GM18507 (cell line): Measurements from ENCODE around the gene TMED6.
"Not testable (repeated sequence)": the region's sequence is repeated elsewhere in the genome, so short reads cannot be mapped to it uniquely, and the experiment has no call there.

Experiments
- DNase-seq: peaks from one replicate; pipeline ENCODE4 v3.0.0; 2011; ENCODE audit warnings: low read depth; ENCODE audit not compliant: insufficient read length; ENCODE audit errors: extremely low spot score
- FAIRE-seq: peaks from 2 replicates; lab custom pipeline; 2011; peaks lifted over from hg19 to GRCh38; lab: Jason Lieb, UNC

The TMED6 gene

DNA sequence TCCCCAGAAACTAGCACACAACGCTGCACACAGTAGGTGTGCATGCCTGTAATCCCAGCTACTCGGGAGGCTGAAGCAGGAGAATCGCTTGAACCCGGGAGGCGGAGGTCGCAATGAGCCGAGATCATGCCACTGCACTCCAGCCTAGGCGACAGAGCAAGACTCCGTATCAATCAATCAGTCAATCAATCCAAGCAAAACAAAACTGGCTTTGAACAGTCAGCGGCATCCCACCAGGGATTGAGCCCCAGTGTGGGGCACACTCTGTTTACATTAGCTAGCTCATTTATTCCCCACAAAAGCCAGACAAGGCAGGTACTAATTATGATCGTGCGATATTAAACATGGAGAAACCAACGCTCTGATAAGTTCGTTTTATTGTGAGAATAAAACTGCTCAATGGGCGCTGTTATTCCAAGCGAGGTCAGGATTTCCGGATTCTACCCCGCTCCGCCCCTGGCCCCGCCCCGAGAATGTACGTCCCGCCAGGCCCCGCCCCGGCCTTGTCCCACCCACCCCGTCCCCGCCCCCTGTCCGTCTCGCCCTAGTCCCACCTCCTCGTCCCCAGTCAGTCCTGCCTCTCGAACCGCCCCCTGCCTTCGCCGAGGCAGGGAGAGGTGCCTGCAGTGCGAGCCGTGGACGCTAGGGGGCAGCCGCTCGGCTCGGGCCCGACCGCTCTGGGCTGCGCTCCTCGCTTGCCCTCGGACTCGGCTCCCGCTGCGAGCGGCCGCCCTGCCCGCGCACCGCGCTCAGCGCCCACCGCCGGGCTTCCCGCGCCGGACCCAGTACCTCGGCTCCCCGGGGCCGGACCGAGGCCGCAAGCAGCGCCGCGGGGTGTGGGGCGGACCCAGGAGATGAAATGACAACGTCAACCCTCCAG, 40.7 kb downstream of the TMED6 start, which contains the start of gene VPS4A:
TSS of gene VPS4A (plus strand) at position 698 of the 880 bp plus-strand sequence. CDS start at position 860, 162 bp downstream.
- FAIRE-seq, result peak; percentile 91
- peak; percentile 98 for DNase-seq

DNA sequence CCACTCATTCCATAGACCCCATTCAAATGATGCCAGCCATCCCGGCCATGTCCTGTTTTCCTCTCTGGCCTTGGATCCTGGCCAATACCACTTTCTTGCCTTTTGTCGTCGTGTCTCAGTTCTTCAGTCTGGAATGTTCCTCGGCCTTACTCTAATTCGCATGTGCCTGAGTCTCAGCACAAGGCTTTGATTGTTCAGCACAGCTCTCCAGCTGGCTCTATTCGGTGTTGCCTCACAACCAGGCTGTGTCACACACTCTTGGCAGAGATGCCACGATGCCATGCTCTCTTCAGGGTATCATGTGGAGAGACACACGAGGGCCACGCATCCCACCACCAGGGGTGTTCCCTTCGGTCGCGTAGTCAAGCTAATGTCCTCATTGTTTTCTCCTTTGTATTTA, 42.3 kb downstream of the TMED6 start:
- DNase-seq (no peak), FAIRE-seq (no peak)

DNA sequence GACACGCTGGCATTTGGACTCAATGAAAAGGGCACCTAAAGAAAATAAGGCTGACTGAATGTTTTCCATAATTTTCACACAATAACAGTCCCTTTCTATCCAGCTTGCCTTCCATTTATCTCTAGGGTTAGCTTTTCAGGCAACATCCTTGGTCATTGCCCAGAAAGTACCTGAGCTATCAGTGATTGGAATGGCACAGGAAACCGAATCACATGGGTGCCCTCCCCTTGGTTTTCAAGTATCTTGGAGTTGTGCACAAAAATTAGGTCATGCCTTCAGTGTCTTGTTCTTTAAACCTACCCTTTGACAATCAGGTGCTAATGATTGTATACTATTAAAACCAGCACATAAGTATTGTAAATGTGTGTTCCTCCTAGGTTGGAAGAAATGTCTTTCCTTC, 43.7 kb downstream of the TMED6 start:
- DNase-seq, result no peak
- FAIRE-seq, result no peak

DNA sequence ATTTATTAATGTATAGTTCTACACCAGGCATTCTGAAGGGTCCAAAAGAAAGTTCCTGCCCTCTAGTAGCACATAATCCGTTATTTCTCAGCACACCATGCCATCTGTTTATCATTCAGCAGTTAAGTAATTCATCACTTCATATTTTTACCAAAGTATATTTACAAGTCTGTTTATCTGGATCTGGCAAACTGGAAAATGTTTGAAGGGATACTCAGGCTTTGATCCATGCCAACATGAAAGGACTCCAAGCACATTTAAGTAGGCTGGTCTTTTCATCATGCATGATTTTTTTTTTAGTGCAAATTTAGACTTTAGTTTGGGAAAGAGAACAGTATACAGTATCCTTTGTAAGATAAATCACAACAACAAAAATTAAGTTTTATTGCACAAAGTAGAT, 44.5 kb downstream of the TMED6 start:
- no peak for FAIRE-seq

DNA sequence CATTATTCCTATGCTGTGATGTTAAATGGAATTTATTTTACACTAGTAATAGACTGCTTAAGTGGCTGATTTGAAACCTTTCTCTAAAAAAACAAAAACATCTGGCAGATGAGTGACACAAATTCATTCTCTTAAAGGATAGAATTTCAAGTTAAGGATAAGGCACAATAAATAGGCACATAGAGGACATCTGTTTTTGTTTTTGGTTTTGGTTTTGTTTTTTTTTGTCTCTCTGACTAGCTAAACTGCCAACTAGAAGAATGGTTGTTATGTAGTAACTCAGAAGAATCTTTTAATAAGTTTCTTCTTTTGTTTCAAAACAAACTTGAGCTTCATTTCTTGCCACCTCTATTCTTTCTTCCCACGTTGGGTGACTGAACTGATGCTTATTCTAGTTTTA, 45.6 kb downstream of the TMED6 start:
- FAIRE-seq (no peak), DNase-seq (no peak)

More for the DNA sequence above, 44.5 kb downstream of the TMED6 start:
- no peak for DNase-seq

DNA sequence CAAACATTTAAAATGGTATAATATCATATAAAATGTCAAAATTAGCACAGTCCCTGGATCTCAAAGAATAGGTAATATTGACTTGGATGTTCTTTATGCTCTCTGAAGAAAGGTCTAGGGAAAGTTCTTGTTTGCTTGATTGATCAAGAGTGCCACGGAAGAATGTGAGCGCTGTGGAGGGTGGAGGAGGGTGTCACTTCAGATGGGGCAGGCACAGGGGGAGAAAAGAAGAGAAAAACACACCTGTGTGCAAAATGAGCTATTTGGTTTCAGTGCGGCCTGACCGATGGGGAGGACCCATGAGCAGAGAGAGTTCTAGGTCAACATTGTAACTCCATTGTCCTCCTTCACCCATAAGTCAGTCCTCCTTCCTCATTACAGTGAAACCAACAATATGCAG, 49.3 kb downstream of the TMED6 start:
- FAIRE-seq (no peak), DNase-seq (no peak)

DNA sequence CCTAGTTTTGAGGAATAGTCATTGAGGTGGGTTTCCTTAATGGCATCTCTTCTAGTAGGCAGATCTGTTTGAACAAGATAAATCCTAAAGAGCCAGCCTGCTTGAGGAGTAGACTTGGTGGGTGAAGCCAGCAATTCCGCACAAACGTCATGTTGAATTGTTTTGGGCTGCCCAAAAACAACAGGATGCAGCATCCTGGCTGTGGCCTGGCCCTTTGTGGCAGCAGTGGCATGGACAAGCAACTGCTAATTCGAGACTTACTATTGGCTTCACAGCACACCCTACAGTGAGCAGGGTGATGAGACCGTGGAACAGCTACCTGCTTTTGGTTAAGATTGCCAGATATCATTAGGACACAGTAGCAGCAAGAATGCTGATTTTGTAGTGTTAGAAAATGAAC, 49.7 kb downstream of the TMED6 start:
- DNase-seq (no peak), FAIRE-seq (no peak)

DNA sequence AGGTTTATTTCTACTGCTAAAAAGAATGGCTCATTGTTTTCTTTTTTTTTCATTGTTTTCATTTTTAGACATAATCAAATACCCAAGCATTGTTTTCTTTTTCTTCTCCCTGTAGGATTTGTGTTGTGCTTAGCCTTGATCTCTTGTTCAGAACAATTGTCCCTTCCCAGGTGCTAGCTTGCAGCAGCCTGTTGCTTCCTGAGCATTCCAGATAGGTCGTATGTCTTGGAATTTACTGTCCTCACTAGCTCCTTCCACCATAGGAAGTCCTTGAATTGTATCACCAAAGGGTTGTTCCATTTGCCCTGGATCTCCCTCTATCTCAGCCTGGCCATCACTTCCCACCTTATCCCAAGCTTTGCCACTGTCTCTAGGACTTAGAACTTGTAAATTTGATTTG, 50.4 kb downstream of the TMED6 start:
- FAIRE-seq, result no peak
- no peak for DNase-seq

DNA sequence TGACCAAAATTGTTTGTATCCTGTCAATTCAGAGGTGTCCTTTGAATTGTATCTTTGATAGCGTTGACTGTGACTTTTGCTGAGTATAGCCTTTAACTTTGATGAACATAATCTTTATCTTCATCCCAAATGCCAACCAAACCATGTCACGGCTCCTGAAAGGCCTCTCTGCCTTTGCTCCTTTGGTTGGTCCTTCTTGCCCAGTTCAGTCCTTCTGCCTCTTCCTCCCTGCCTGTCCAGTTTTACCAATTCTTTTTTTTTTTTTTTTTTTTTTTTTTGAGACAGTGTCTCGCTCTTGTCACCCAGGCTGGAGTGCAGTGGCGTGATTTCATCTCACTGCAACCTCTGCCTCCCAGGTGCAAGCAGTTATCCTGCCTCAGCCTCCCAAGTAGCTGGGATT, 53.3 kb downstream of the TMED6 start:
- no peak for FAIRE-seq
- DNase-seq, result no peak

DNA sequence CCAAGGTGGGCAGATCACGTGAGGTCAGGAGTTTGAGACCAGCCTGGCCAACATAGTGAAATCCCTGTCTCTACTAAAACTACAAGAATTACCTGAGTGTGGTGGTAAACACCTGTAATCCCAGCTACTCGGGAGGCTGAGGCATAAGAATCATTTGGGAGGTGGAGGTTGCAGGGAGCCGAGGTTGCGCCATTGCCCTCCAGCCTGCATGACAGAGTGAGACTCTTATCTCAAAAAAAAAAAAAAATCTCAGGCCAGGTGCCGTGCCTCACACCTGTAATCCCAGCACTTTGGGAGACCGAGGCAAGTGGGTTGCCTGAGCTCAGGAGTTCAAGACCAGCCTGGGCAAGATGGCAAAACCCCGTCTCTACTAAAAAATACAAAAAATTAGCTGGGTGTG, 54.8 kb downstream of the TMED6 start:
- FAIRE-seq, result not testable (repeated sequence)

DNA sequence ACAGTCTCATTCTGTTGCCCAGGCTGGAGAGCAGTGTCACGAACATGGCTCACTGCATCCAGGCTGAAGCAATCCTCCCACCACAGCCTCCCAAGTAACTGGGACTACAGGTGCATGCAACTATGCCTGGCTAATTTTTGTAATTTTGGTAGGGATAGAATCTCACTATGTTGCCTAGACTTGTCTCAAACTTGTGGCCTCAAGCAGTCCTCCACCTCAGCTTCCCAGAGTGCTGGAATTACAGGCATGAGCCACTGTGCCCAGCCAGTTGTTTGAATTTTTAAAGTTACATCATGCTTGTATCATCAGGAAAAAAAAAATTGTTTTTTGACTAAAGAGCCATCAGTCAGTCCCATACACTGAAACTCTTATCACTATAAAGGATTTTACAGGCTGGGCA, 57.5 kb downstream of the TMED6 start:
- no peak for FAIRE-seq
- DNase-seq, result no peak

More for the DNA sequence above, 54.8 kb downstream of the TMED6 start:
- not testable (repeated sequence) for DNase-seq

DNA sequence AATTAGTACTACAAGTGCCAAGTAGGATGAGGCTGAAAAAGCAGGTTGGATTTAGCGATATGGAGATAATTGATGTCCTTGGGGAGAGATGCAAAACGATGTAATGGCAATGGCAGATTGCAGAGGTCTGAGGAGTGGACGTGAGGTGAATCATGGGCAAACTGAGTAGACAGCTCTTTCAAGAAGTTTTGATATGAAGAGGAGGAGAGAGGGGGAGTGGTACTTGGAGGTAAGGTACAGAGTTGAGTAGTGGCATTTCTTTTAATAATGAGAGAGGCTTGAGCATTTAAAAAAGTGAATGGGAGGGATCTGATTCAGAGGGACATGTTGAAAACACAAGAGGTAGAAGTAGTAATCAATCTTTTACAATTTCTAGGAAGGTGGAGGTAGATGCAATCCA, 58.2 kb downstream of the TMED6 start:
- DNase-seq (no peak), FAIRE-seq (no peak)
